ENCODE data around the gene PPP1R13B.

GRCh38 chr14:103748534-103748857 lies 98.9 kb downstream of the PPP1R13B start:
- no peak for TF ChIP-seq POLR2AphosphoS5 (IDR thresholded peaks at IDR 0.05; ENCODE audit: borderline replicate concordance, low read depth, low read length)
- TF ChIP-seq EZH2 (IDR thresholded peaks at IDR 0.05) = no peak
- no peak for TF ChIP-seq FOXP2 (optimal IDR thresholded peaks at IDR 0.05; ENCODE audit: control extremely low read depth, extremely low read length, insufficient read depth)

All from SK-N-MC (cell line).